GF-D8 (cell line): ENCODE data around the gene RABL6.
"Not testable (repeated sequence)": the region's sequence is repeated elsewhere in the genome, so short reads cannot be mapped to it uniquely, and the experiment has no call there.

Experiments
- DNase-seq: peaks from one replicate; lab custom pipeline; 2025; lab: John Stamatoyannopoulos, UW

RABL6 gene

GRCh38 chr9:136821826-136822544, 14.2 kb downstream of the RABL6 start:
- no peak for DNase-seq

- DNase-seq, result no peak
These were observed 15.6 kb downstream of the RABL6 start for GRCh38 chr9:136823136-136824046.

- DNase-seq, result no peak
These were observed 16.9 kb downstream of the RABL6 start for GRCh38 chr9:136824496-136825225.

- no peak for DNase-seq
These were observed 17.8 kb downstream of the RABL6 start for GRCh38 chr9:136825295-136826187.

- no peak for DNase-seq
These were observed 18.4 kb downstream of the RABL6 start for GRCh38 chr9:136826188-136826541.

- DNase-seq, result no peak
These were observed 19.2 kb downstream of the RABL6 start for GRCh38 chr9:136826703-136827582.

- no peak for DNase-seq
These were observed 20.2 kb downstream of the RABL6 start for GRCh38 chr9:136827794-136828473.

- DNase-seq, result no peak
These were observed 20.9 kb downstream of the RABL6 start for GRCh38 chr9:136828474-136829140.

GRCh38 chr9:136829412-136829811, 21.7 kb downstream of the RABL6 start:
- no peak for DNase-seq

GRCh38 chr9:136829981-136830885, 22.5 kb downstream of the RABL6 start:
- no peak for DNase-seq

- no peak for DNase-seq
These were observed 23.4 kb downstream of the RABL6 start for GRCh38 chr9:136831002-136831719.

GRCh38 chr9:136831720-136832104, 24.0 kb downstream of the RABL6 start:
- DNase-seq, result no peak

- DNase-seq, result no peak
These were observed 24.8 kb downstream of the RABL6 start for GRCh38 chr9:136832581-136832980.

GRCh38 chr9:136833381-136834048, 25.8 kb downstream of the RABL6 start:
- not testable (repeated sequence) for DNase-seq

- no peak for DNase-seq
These were observed 27.6 kb downstream of the RABL6 start for GRCh38 chr9:136835162-136835931.
